Stimulated activated CD8-positive, alpha-beta memory T cell treated with anti-CD3 and anti-CD28 coated beads, Interleukin-7, amount 100 ng/mL, for 1 hour (primary cell): ENCODE results near the gene KCNAB1.
"Not testable (repeated sequence)": the region's sequence is repeated elsewhere in the genome, so short reads cannot be mapped to it uniquely, and the experiment has no call there.

ENCODE experiments used
- DNase-seq, 2 donors: peaks; one replicate each; pipeline ENCODE4 v3.0.0-alpha.2; 2020; ENCODE audit warnings: low read depth in 2 of 2

The KCNAB1 gene

GRCh38 chr3:156176048-156176447 is 55.7 kb downstream of the KCNAB1 start:
- no peak for DNase-seq

GRCh38 chr3:156176629-156177210 is 56.3 kb downstream of the KCNAB1 start:
- DNase-seq: no peak

DNA sequence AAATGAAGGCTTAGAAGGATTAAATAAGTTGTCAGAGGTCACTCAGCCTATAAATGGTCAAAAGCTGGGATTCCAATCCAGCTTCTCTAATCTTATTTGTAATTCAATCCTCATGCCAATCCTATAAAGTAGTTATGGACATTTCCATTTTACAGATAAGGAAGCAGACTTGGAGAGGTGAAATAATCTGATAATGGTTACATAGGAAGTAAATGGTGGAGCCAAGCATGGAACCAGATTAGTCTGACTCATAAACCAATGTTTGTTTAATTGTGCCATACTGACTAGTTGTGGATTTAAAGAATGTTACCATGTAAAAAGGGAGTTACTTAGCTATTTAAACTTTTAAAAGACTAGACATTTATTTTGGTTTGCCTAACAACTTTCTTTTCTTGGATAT is 59.7 kb downstream of the KCNAB1 start:
- no peak for DNase-seq

DNA sequence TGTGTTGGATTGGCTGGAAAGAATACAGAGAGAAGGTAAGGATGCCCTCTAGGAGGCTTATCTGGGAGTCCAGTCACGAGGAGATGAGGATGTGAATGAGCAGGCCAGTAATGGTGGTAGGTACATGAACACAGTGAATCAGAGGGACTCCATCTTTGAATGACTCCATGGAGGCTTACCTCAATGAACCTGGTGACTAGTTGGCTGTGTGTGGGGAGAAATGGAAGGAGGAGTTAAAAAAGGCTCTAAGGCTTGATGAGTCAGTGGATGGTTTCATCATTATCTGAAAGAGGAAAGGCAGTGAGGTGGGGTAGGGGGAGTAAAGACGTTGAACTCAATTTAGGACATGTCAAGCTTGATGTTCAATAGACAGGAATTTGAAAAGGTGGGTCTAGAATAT is 61.1 kb downstream of the KCNAB1 start:
- no peak for DNase-seq

- no peak for DNase-seq
These were observed 63.0 kb downstream of the KCNAB1 start for GRCh38 chr3:156183396-156183795.

GRCh38 chr3:156184156-156184555 is 63.8 kb downstream of the KCNAB1 start:
- no peak for DNase-seq

- DNase-seq: no peak
These were observed 66.9 kb downstream of the KCNAB1 start for GRCh38 chr3:156187146-156187769.

- DNase-seq: no peak
These were observed 68.4 kb downstream of the KCNAB1 start for GRCh38 chr3:156188757-156189156.

DNA sequence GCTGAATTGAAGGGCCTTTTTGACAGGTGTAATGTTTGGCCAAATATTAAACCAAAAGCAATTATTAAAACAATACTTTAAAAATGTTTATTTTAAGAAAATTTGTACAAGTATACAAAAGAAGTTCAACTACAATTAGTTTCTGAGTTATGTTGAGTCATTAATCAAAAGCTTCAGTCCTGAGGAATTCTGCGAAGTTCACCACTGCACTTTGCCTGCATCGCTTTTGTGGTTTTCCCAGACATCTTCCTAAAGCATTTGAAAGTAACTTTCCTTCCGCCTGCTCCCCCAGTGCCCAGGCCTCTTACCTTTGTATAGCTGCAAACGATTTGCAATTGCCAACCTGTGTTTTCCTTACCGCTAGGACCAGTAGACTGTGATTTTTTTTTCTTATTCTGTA is 69.5 kb downstream of the KCNAB1 start:
- no peak for DNase-seq

GRCh38 chr3:156194945-156195344 is 74.6 kb downstream of the KCNAB1 start:
- DNase-seq: not testable (repeated sequence)

- DNase-seq: not testable (repeated sequence)
These were observed 76.8 kb downstream of the KCNAB1 start for GRCh38 chr3:156197152-156197551.

GRCh38 chr3:156201411-156202405 is 81.3 kb downstream of the KCNAB1 start:
- DNase-seq: no peak

GRCh38 chr3:156206157-156206556 is 85.8 kb downstream of the KCNAB1 start:
- DNase-seq: no peak

DNA sequence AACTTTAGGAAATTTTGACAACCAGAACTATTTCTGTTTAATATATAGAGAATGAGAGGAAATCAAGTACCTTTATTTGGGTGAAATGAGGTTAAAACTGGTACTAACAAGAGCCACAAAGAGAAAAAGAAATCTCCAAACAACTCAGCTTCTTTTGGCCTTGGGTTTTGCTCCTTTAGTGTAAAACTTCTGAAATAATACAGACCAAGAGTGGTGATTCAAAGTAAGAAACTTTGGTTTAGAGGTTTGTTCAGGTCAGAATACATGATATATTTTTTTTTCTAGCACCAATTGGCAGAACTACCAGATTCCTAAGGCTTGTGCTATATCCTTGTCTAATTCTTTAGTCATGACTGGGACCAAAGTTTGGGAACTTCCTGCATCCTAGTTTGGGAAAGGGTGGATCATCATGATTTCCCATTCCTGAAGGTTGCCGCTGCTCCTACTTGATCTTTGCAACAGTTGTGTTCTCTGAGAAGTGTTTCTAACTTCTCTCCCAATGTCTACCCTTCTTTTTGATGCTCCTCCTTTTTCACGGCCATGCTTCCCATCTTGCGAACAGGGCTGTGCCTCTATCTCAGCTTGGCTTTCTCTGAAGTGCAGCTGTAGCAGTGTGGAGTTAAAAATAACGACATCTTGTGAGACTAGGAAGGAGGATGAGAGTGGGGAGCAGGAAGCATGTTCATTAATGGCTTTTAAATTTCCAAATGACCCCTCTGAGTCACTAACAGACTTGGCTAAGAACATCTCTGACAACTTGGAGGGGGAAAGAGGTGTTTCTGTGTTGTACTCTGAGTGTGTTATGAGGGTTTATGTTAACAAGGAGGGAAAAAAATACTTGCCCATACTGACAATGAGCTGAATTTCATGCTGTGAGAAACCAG is 87.7 kb downstream of the KCNAB1 start:
- DNase-seq: no peak

DNA sequence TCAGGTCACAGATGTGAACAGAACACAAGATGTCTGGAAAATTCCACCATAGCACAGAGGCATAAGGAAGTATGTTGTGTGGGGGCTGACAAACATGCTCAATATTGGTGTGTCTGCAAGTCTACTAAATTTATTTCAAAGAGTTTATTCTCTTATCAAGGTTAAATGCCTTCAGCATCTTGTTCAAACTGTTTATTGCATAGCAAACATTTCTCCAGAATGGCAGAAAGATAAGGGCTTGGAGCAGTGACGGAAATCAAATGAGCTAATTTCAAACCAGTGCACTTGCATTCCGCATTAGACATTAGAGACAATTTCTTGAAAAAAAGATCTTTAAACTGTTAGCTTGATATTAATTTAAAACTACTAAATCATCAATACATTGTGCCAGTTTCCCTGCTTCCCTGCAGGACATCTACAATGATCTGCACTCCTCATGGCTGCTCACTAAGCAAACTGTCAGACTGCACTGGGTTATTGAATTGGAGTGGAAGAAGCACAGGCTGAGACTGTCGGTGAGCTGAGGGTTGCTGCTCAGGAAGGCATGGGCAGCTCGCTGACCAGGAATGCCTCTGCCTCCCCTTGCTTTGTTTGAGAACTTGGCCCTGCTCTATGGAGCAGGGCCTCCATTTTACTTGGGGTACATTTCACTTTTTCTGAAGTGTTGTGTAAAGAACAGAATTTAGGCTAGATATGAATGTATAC is 89.4 kb downstream of the KCNAB1 start:
- DNase-seq: no peak

DNA sequence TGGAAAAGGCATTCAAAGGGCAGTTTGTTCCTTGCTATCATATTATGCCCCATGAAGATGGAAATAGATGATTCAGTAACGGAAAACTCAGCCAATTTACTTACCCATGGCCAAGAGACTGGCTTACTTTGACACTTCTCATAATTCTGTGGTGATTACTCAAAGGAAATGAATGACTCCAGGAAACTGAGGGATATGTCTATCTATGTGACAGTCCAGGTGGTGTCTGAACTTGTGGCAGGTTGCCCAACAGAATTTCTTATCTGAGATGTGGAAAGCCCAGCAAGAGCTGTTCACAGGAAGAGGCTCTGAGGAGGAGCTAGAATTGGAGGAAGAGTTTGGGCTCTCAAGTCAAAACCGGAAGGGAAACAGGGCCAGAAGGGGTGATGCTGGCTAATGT is 91.2 kb downstream of the KCNAB1 start:
- no peak for DNase-seq

GRCh38 chr3:156214676-156215075 is 94.3 kb downstream of the KCNAB1 start:
- no peak for DNase-seq

DNA sequence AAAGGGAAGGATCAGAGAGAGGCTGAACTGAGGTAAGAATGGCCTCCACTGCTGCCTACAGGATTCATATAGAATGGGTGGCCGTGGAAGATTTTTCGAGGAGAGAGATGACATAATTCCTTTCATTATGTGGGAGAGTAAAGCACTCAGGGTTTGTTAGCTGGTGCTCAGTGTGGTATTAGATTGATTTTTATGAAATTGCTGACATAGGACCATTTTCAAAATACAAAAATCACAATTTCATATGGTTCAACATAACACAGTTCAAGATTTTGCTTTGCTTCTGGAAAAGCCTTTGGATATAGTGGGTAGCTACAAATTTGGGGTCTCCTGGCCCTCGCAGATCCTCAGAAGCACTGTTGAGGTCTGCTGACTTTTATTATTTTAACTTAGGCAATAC is 95.4 kb downstream of the KCNAB1 start:
- DNase-seq: no peak

DNA sequence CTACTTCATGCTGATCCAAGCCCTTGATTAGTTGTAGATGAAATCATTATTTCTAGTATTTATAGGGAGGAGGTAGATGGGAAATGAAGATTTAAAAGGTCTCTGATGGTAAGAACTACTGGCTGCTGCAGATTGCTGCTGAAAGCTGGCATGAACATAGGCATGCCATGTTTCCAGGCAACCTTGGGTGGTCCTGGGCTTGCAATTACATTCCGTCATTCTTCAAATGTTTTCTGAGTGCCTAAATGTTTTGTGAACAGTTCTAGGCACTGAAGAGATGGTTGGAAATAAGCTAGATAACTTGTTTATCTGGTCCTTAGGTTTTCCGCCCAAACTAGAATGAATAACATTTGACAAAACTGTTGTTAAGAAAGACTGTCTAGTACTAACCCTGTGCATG is 95.8 kb downstream of the KCNAB1 start:
- DNase-seq: no peak

DNA sequence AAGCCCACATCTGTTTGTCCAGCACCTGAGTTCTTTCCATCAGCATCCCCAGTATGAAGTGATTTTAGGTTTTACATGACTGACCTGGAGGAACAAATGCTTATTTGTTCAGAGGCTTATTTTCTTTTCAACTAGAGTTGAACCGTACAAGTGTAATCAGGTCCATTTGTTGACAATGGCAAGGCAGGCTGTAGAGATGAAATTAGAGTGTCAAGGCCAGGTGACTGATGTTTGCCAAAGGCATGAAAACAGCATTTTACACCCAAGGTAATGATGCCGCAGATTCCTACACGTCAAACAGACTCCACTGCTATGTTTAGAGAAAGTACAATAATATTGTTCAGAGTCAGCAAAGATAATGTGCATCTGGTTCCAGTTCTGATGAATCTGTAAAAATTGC is 96.5 kb downstream of the KCNAB1 start:
- no peak for DNase-seq
